Activated CD4-positive, alpha-beta memory T cell treated with anti-CD3 and anti-CD28 coated beads, Interleukin-2, amount 10 ng/mL, durations not matched to agents 7 days and 5 days (primary cell): ENCODE data around the gene RGS16. TPM values are rescaled to one million over a fixed set of nuclear protein-coding genes. Genes with fewer than 3 reads are reported as not detected.
A peak's percentile ranks its signal among the peaks of the same experiment; 100 is the strongest.

Source experiments
- CTCF ChIA-PET: fragments of 350-600 bp; sonication (Branson Sonifier 250); formaldehyde crosslinking; loops from one replicate; lab custom pipeline; 2021; ENCODE audit warnings: antibody characterized with exemption, inconsistent platforms; lab: Charles Lee
- POLR2A ChIA-PET: fragments of 350-600 bp; sonication (Branson Sonifier 250); formaldehyde crosslinking; loops from one replicate; lab custom pipeline; 2021; ENCODE audit warnings: antibody characterized with exemption; lab: Charles Lee
- DNase-seq: peaks from one replicate; pipeline ENCODE4 v3.0.0-alpha.2; 2020
- H3K27ac Mint-ChIP-seq: one replicate; pipeline ENCODE4 v1.8.0; 2021; ENCODE audit warnings: mild to moderate bottlenecking, mixed read lengths
- H3K27me3 Mint-ChIP-seq: one replicate; pipeline ENCODE4 v1.8.0; 2021; ENCODE audit warnings: mixed read lengths
- H3K36me3 Mint-ChIP-seq: one replicate; pipeline ENCODE4 v1.8.0; 2021; ENCODE audit warnings: low read depth, mixed read lengths
- H3K4me1 Mint-ChIP-seq: one replicate; pipeline ENCODE4 v1.8.0; 2021; ENCODE audit warnings: mixed read lengths
- H3K4me3 Mint-ChIP-seq: one replicate; pipeline ENCODE4 v1.8.0; 2021; ENCODE audit warnings: mild to moderate bottlenecking, mixed read lengths
- H3K9me3 Mint-ChIP-seq: one replicate; pipeline ENCODE4 v1.8.0; 2021; ENCODE audit warnings: mixed read lengths
- total RNA-seq, 2 experiments: library from RNA; stranded (reverse); gene quantifications; one replicate each; pipeline ENCODE4 v1.2.3, GENCODE V29; 2021

Gene RGS16
- 1 to 10 TPM; 6.4 to 6.9 TPM for total RNA-seq

- ChIA-PET CTCF (interaction anchor here (0.8 to 14.2 kb wide), 6 partner anchors 8 to 182 kb away, joined by 3 to 531 read pairs (median 22); partner anchors contain the start of gene NPL), POLR2A (interaction anchor here (1.4 to 7.2 kb wide), 5 partner anchors 11 to 236 kb away, joined by 3 to 79 read pairs (median 11); partner anchors contain the start of gene NPL)
- Mint-ChIP-seq H3K4me1 (peaks cover 11% of the 10 kb centered on the region), H3K9me3 (no peaks in the 10 kb centered on the region), H3K27ac (no peak within 1 kb of the TSS), H3K27me3 (peaks cover 30% of the 10 kb centered on the region), H3K4me3 (no peak within 1 kb of the TSS), H3K36me3 (peaks cover 7% of the 10 kb centered on the region)
- DNase-seq = peak; percentile 94
Measured at GRCh38 chr1:182604175-182605164, at the start of gene RGS16. RGS16 (minus strand) TSS chr1:182604389; CDS start chr1:182604259, 130 bp downstream.

- no peaks in the 10 kb centered on the region for H3K4me1 Mint-ChIP-seq
- no peak overlapping the region for H3K4me3 Mint-ChIP-seq
- no peaks in the 10 kb centered on the region for H3K36me3 Mint-ChIP-seq
- no peaks in the 10 kb centered on the region for H3K9me3 Mint-ChIP-seq
- no peak for DNase-seq
- CTCF ChIA-PET = no interaction called here
- POLR2A ChIA-PET = no interaction called here
- peaks cover 7% of the 10 kb centered on the region for H3K27me3 Mint-ChIP-seq
- no peak overlapping the region for H3K27ac Mint-ChIP-seq
Measured at GRCh38 chr1:182653986-182654385, 49.8 kb upstream of the RGS16 start.

- Mint-ChIP-seq H3K4me3 (no peak overlapping the region), H3K27ac (no peak overlapping the region), H3K27me3 (peaks cover 5% of the 10 kb centered on the region), H3K4me1 (no peaks in the 10 kb centered on the region), H3K9me3 (no peaks in the 10 kb centered on the region), H3K36me3 (no peaks in the 10 kb centered on the region)
- no peak for DNase-seq
- CTCF ChIA-PET = no interaction called here
- POLR2A ChIA-PET = no interaction called here
Measured at GRCh38 chr1:182652933-182653332, 48.7 kb upstream of the RGS16 start.

GRCh38 chr1:182651339-182651724 lies 47.1 kb upstream of the RGS16 start:
- no peaks in the 10 kb centered on the region for H3K4me1 Mint-ChIP-seq
- no peaks in the 10 kb centered on the region for H3K36me3 Mint-ChIP-seq
- DNase-seq = no peak
- ChIA-PET POLR2A (no interaction called here), CTCF (no interaction called here)
- no peak overlapping the region for H3K4me3 Mint-ChIP-seq
- no peak overlapping the region for H3K27ac Mint-ChIP-seq
- H3K27me3 Mint-ChIP-seq = peaks cover 3% of the 10 kb centered on the region
- H3K9me3 Mint-ChIP-seq = no peaks in the 10 kb centered on the region

- DNase-seq = no peak
- POLR2A ChIA-PET = no interaction called here
- Mint-ChIP-seq H3K36me3 (no peaks in the 10 kb centered on the region), H3K4me1 (no peaks in the 10 kb centered on the region), H3K27ac (no peak overlapping the region), H3K9me3 (no peaks in the 10 kb centered on the region), H3K4me3 (no peak overlapping the region), H3K27me3 (peaks cover 2% of the 10 kb centered on the region)
- CTCF ChIA-PET = interaction anchor here (1.2 kb wide), 1 partner anchor 12 kb away, joined by 3 read pairs; no protein-coding TSS in a partner anchor
Measured at GRCh38 chr1:182650678-182651338, 46.6 kb upstream of the RGS16 start.

- DNase-seq = no peak
- Mint-ChIP-seq H3K27me3 (peaks cover 4% of the 10 kb centered on the region), H3K27ac (no peak overlapping the region), H3K4me3 (no peak overlapping the region), H3K9me3 (no peaks in the 10 kb centered on the region), H3K4me1 (no peaks in the 10 kb centered on the region), H3K36me3 (no peaks in the 10 kb centered on the region)
- ChIA-PET CTCF (no interaction called here), POLR2A (no interaction called here)
Measured at GRCh38 chr1:182649041-182649440, 44.9 kb upstream of the RGS16 start.

- DNase-seq = no peak
- ChIA-PET CTCF (no interaction called here), POLR2A (no interaction called here)
- no peaks in the 10 kb centered on the region for H3K9me3 Mint-ChIP-seq
- no peaks in the 10 kb centered on the region for H3K4me1 Mint-ChIP-seq
- H3K36me3 Mint-ChIP-seq = no peaks in the 10 kb centered on the region
- H3K27me3 Mint-ChIP-seq = peaks cover 4% of the 10 kb centered on the region
- H3K27ac Mint-ChIP-seq = no peak overlapping the region
- H3K4me3 Mint-ChIP-seq = no peak overlapping the region
Measured at GRCh38 chr1:182646739-182647138, 42.5 kb upstream of the RGS16 start.

- H3K4me1 Mint-ChIP-seq = no peaks in the 10 kb centered on the region
Measured at GRCh38 chr1:182644886-182645285, 40.7 kb upstream of the RGS16 start.

GRCh38 chr1:182643699-182644098 lies 39.5 kb upstream of the RGS16 start:
- ChIA-PET CTCF (no interaction called here), POLR2A (no interaction called here)
- Mint-ChIP-seq H3K27me3 (peaks cover 3% of the 10 kb centered on the region), H3K36me3 (no peaks in the 10 kb centered on the region), H3K4me3 (no peak overlapping the region), H3K9me3 (no peaks in the 10 kb centered on the region), H3K4me1 (no peaks in the 10 kb centered on the region), H3K27ac (no peak overlapping the region)
- no peak for DNase-seq

More at GRCh38 chr1:182644886-182645285, 40.7 kb upstream of the RGS16 start:
- Mint-ChIP-seq H3K4me3 (no peak overlapping the region), H3K36me3 (no peaks in the 10 kb centered on the region), H3K27ac (no peak overlapping the region), H3K9me3 (no peaks in the 10 kb centered on the region), H3K27me3 (peaks cover 3% of the 10 kb centered on the region)
- no peak for DNase-seq
- ChIA-PET CTCF (no interaction called here), POLR2A (no interaction called here)

GRCh38 chr1:182642461-182642860 lies 38.3 kb upstream of the RGS16 start:
- Mint-ChIP-seq H3K36me3 (no peaks in the 10 kb centered on the region), H3K4me1 (no peaks in the 10 kb centered on the region), H3K27ac (no peak overlapping the region), H3K4me3 (no peak overlapping the region), H3K9me3 (no peaks in the 10 kb centered on the region), H3K27me3 (peaks cover 9% of the 10 kb centered on the region)
- ChIA-PET CTCF (no interaction called here), POLR2A (no interaction called here)
- no peak for DNase-seq

- H3K27me3 Mint-ChIP-seq = peaks cover 12% of the 10 kb centered on the region
- ChIA-PET CTCF (no interaction called here), POLR2A (no interaction called here)
- no peaks in the 10 kb centered on the region for H3K9me3 Mint-ChIP-seq
- H3K36me3 Mint-ChIP-seq = no peaks in the 10 kb centered on the region
- H3K27ac Mint-ChIP-seq = no peak overlapping the region
- no peak for DNase-seq
- H3K4me1 Mint-ChIP-seq = no peaks in the 10 kb centered on the region
- H3K4me3 Mint-ChIP-seq = no peak overlapping the region
Measured at GRCh38 chr1:182641561-182641960, 37.4 kb upstream of the RGS16 start.

GRCh38 chr1:182639330-182639729 lies 35.1 kb upstream of the RGS16 start:
- ChIA-PET POLR2A (no interaction called here), CTCF (no interaction called here)
- DNase-seq = no peak
- Mint-ChIP-seq H3K4me3 (no peak overlapping the region), H3K9me3 (no peaks in the 10 kb centered on the region), H3K27me3 (peaks cover 21% of the 10 kb centered on the region), H3K36me3 (no peaks in the 10 kb centered on the region), H3K27ac (no peak overlapping the region), H3K4me1 (no peaks in the 10 kb centered on the region)

- Mint-ChIP-seq H3K4me3 (no peak overlapping the region), H3K9me3 (no peaks in the 10 kb centered on the region), H3K27ac (no peak overlapping the region), H3K4me1 (peaks cover 4% of the 10 kb centered on the region), H3K36me3 (no peaks in the 10 kb centered on the region), H3K27me3 (peaks cover 27% of the 10 kb centered on the region)
- no peak for DNase-seq
- POLR2A ChIA-PET = no interaction called here
- CTCF ChIA-PET = no interaction called here
Measured at GRCh38 chr1:182637769-182638168, 33.6 kb upstream of the RGS16 start.
